Ascending aorta (tissue), 2 donors: ENCODE measurements around the gene IL20RB. TPM values are rescaled to one million over a fixed set of nuclear protein-coding genes. Genes with fewer than 3 reads are reported as not detected.
"Not testable (repeated sequence)": the region's sequence is repeated elsewhere in the genome, so short reads cannot be mapped to it uniquely, and the experiment has no call there.

Experiments used
- DNase-seq, 2 donors: peaks; one replicate each; pipeline ENCODE4 v3.0.0-alpha.2; 2019; ENCODE audit warnings: low spot score in 2 of 2
- H3K27ac ChIP-seq, 2 donors: fragments of 200-600 bp; sonication (generic); one replicate each; pipeline ENCODE4 v1.5.1; 2016 to 2017; ENCODE audit warnings: mild to moderate bottlenecking in 1 of 2
- H3K27me3 ChIP-seq: fragments of 200-600 bp; sonication (generic); one replicate; pipeline ENCODE4 v1.5.1; 2017
- H3K36me3 ChIP-seq, 2 donors: fragments of 200-600 bp; sonication (generic); one replicate each; pipeline ENCODE4 v1.5.1; 2016
- H3K4me1 ChIP-seq, 2 donors: fragments of 200-600 bp; sonication (generic); one replicate each; pipeline ENCODE4 v1.5.1; 2016 to 2017; ENCODE audit warnings: mild to moderate bottlenecking in 1 of 2
- H3K4me3 ChIP-seq, 2 donors: fragments of 200-600 bp; sonication (generic); one replicate each; pipeline ENCODE4 v1.5.1; 2016 to 2017; ENCODE audit warnings: mild to moderate bottlenecking in 1 of 2
- H3K9me3 ChIP-seq, 2 donors: fragments of 200-600 bp; sonication (generic); one replicate each; pipeline ENCODE4 v1.5.1; 2016
- intact Hi-C: fragments of 100-400 bp; cut with DNase I; formaldehyde crosslinking; loops from one replicate; pipeline ENCODE4 v1.15.1; 2023
- total RNA-seq: library from RNA; depleted of rRNA; stranded (reverse); fragments of >200 nt; gene quantifications from one replicate; pipeline ENCODE4 v1.1.0, GENCODE V29; 2016
- TF ChIP-seq, protein P1 (sequence below), 3 experiments: fragments of 200-600 bp in 2 of 3; fragments of 450-650 bp in 1 of 3; sonication (generic) in 2 of 3; IDR thresholded peaks; one replicate each; pipeline ENCODE4 v1.5.1; 2016 to 2019; ENCODE audit warnings: antibody characterized with exemption in 3 of 3, mild to moderate bottlenecking in 1 of 3, moderate library complexity in 1 of 3

Gene IL20RB
- total RNA-seq, 1 donor from 2014 or later, result not detected

GRCh38 chr3:136979204-136979603 lies 21.4 kb downstream of the IL20RB start:
- Histone ChIP-seq H3K4me3 (no peak overlapping the region), H3K9me3 (peaks cover 2 to 14% of the 10 kb centered on the region in 2 donors), H3K36me3 (no peaks in the 10 kb centered on the region), H3K27me3 (no peaks in the 10 kb centered on the region), H3K27ac (no peak overlapping the region), H3K4me1 (no peaks in the 10 kb centered on the region)
- TF ChIP-seq, protein P1, sequence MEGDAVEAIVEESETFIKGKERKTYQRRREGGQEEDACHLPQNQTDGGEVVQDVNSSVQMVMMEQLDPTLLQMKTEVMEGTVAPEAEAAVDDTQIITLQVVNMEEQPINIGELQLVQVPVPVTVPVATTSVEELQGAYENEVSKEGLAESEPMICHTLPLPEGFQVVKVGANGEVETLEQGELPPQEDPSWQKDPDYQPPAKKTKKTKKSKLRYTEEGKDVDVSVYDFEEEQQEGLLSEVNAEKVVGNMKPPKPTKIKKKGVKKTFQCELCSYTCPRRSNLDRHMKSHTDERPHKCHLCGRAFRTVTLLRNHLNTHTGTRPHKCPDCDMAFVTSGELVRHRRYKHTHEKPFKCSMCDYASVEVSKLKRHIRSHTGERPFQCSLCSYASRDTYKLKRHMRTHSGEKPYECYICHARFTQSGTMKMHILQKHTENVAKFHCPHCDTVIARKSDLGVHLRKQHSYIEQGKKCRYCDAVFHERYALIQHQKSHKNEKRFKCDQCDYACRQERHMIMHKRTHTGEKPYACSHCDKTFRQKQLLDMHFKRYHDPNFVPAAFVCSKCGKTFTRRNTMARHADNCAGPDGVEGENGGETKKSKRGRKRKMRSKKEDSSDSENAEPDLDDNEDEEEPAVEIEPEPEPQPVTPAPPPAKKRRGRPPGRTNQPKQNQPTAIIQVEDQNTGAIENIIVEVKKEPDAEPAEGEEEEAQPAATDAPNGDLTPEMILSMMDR (IDR thresholded peaks at IDR 0.05), result no peak
- DNase-seq, result no peak
- intact Hi-C loops, result no loop called here

- intact Hi-C loops, result no loop called here
- H3K9me3 ChIP-seq, result peaks cover 0 to 9% of the 10 kb centered on the region in 2 donors
- H3K36me3 ChIP-seq, result no peaks in the 10 kb centered on the region
- no peaks in the 10 kb centered on the region for H3K27me3 ChIP-seq
- DNase-seq, result no peak
- H3K4me1 ChIP-seq, result no peaks in the 10 kb centered on the region
- TF ChIP-seq, protein P1 (IDR thresholded peaks at IDR 0.05), result no peak
- no peak overlapping the region for H3K27ac ChIP-seq
- no peak overlapping the region for H3K4me3 ChIP-seq
Measured at GRCh38 chr3:136979684-136980083, 21.9 kb downstream of the IL20RB start.

DNA sequence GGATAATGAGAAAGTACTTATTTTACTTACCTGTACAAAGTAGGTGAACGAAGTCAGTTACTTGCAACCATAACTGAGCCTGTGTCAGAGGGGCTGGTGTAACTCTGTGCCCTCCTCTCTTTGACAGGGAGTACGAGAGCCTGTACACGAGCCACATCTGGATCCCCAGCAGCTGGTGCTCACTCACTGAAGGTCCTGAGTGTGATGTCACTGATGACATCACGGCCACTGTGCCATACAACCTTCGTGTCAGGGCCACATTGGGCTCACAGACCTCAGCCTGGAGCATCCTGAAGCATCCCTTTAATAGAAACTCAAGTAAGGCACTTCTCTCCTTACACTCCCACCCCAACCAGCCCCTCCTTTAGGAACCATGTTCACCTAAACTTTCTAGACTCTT lies 24.2 kb downstream of the IL20RB start:
- no peak for DNase-seq
- intact Hi-C loops, result no loop called here
- H3K4me3 ChIP-seq, result no peak overlapping the region
- H3K4me1 ChIP-seq, result no peaks in the 10 kb centered on the region
- no peaks in the 10 kb centered on the region for H3K27me3 ChIP-seq
- TF ChIP-seq, protein P1 (IDR thresholded peaks at IDR 0.05), result no peak
- no peaks in the 10 kb centered on the region for H3K9me3 ChIP-seq
- no peak overlapping the region for H3K27ac ChIP-seq
- no peaks in the 10 kb centered on the region for H3K36me3 ChIP-seq

- DNase-seq, result no peak
- H3K27me3 ChIP-seq, result no peaks in the 10 kb centered on the region
- H3K4me1 ChIP-seq, result no peaks in the 10 kb centered on the region
- H3K9me3 ChIP-seq, result no peaks in the 10 kb centered on the region
- TF ChIP-seq, protein P1 (IDR thresholded peaks at IDR 0.05), result no peak
- intact Hi-C loops, result no loop called here
- H3K36me3 ChIP-seq, result no peaks in the 10 kb centered on the region
- H3K4me3 ChIP-seq, result no peak overlapping the region
- H3K27ac ChIP-seq, result no peak overlapping the region
Measured at GRCh38 chr3:136982520-136983138, 24.8 kb downstream of the IL20RB start.

GRCh38 chr3:136984837-136985236 lies 27.1 kb downstream of the IL20RB start:
- no peak for DNase-seq
- intact Hi-C loops, result no loop called here
- H3K27ac ChIP-seq, result no peak overlapping the region

GRCh38 chr3:136987398-136987980 lies 29.7 kb downstream of the IL20RB start:
- H3K4me3 ChIP-seq, H3K9me3 ChIP-seq, H3K27me3 ChIP-seq, DNase-seq, intact Hi-C loops, H3K27ac ChIP-seq, H3K36me3 ChIP-seq, H3K4me1 ChIP-seq: not testable (repeated sequence)

More at GRCh38 chr3:136984837-136985236, 27.1 kb downstream of the IL20RB start:
- Histone ChIP-seq H3K27me3 (no peaks in the 10 kb centered on the region), H3K4me3 (no peak overlapping the region), H3K36me3 (no peaks in the 10 kb centered on the region), H3K9me3 (no peaks in the 10 kb centered on the region), H3K4me1 (no peaks in the 10 kb centered on the region)
- TF ChIP-seq, protein P1 (IDR thresholded peaks at IDR 0.05), result no peak
